Measurements from ENCODE around the gene ATP8B4.

Gene ATP8B4

GRCh38 chr15:49883121-49883520 lies 235.9 kb downstream of the ATP8B4 start:
- no peak for DNase-seq

GRCh38 chr15:49881866-49882265 lies 237.2 kb downstream of the ATP8B4 start:
- no peak for DNase-seq

GRCh38 chr15:49881433-49881832 lies 237.6 kb downstream of the ATP8B4 start:
- no peak for DNase-seq

- DNase-seq, result no peak
Observed at GRCh38 chr15:49877873-49878521, 241.0 kb downstream of the ATP8B4 start.

- no peak for DNase-seq
Observed at GRCh38 chr15:49877117-49877872, 241.7 kb downstream of the ATP8B4 start.

GRCh38 chr15:49876401-49877038 lies 242.5 kb downstream of the ATP8B4 start:
- DNase-seq, result no peak

- DNase-seq, result no peak
Observed at GRCh38 chr15:49875392-49875791, 243.6 kb downstream of the ATP8B4 start.

- DNase-seq, result no peak
Observed at GRCh38 chr15:49870472-49870871, 248.6 kb downstream of the ATP8B4 start.

GRCh38 chr15:49868348-49868747 lies 250.7 kb downstream of the ATP8B4 start:
- no peak for DNase-seq

- no peak for DNase-seq
Observed at GRCh38 chr15:49865925-49866757, 252.9 kb downstream of the ATP8B4 start.

GRCh38 chr15:49864251-49864650 lies 254.8 kb downstream of the ATP8B4 start:
- no peak for DNase-seq

- no peak for DNase-seq
Observed at GRCh38 chr15:49863431-49864224, 255.4 kb downstream of the ATP8B4 start.

GRCh38 chr15:49860101-49860500 lies 258.9 kb downstream of the ATP8B4 start:
- DNase-seq, result no peak

- no peak for DNase-seq
Observed at GRCh38 chr15:49857496-49858475, 261.2 kb downstream of the ATP8B4 start.

- DNase-seq, result no peak
Observed at GRCh38 chr15:49855917-49856637, 263.0 kb downstream of the ATP8B4 start.

- DNase-seq, result no peak
Observed at GRCh38 chr15:49852756-49853155, 266.3 kb downstream of the ATP8B4 start.

- no peak for DNase-seq
Observed at GRCh38 chr15:49848807-49849206, 270.2 kb downstream of the ATP8B4 start.

GRCh38 chr15:49848282-49848724 lies 270.7 kb downstream of the ATP8B4 start:
- DNase-seq, result no peak

- no peak for DNase-seq
Observed at GRCh38 chr15:49847423-49848281, 271.4 kb downstream of the ATP8B4 start.
